ENCODE data around the gene CTR9. TPM values are rescaled to one million over a fixed set of nuclear protein-coding genes. Genes with fewer than 3 reads are reported as not detected.

Gene CTR9
- total and polyA plus RNA-seq, 9 of the 15 experiments (the other 6 are each of a cell fraction or from before 2014, with no cell fraction given) = 25.4 to 79.3 (median 47.3) TPM

GRCh38 chr11:10808553-10809372 is 57.7 kb downstream of the CTR9 start, which contains the start of gene EIF4G2 (continued):
- TF ChIP-seq FIP1L1 (IDR thresholded peaks at IDR 0.05; ENCODE audit: low read depth, low read length, poor library complexity, severe bottlenecking) (peak; percentile 11), CBX8 (IDR thresholded peaks at IDR 0.05; ENCODE audit: borderline replicate concordance, extremely low read depth, low read depth, low read length, poor library complexity, severe bottlenecking) (no peak), ZNF133 (CRISPR knock-in tag; IDR thresholded peaks at IDR 0.05) (no peak), ZBTB7A (IDR thresholded peaks at IDR 0.05; ENCODE audit: borderline replicate concordance, control insufficient read depth, low read depth, low read length) (no peak), MCM5 (IDR thresholded peaks at IDR 0.05; ENCODE audit: low read depth) (no peak), BCLAF1 (IDR thresholded peaks at IDR 0.05; ENCODE audit: borderline replicate concordance in 1 of 2, control insufficient read depth in 1 of 2, low read depth in 2 of 2, low read length in 1 of 2) (0 out of 4 replicates have a peak, but pooled peaks of 1 of the 2 experiments have one; percentile 69), POLR3A (IDR thresholded peaks at IDR 0.05; ENCODE audit: borderline replicate concordance, extremely low read depth, insufficient read depth, insufficient read length) (no peak), L3MBTL2 (IDR thresholded peaks at IDR 0.05) (no peak; the same call in none of the 2 replicates), ZNF436 (CRISPR knock-in tag; IDR thresholded peaks at IDR 0.05) (0 out of 2 replicates have a peak, but pooled peaks have one; percentile 43), NRF1 (conservative IDR thresholded peaks at IDR 0.05 in 1 of 2, IDR thresholded peaks at IDR 0.05 in 1 of 2) (peak; percentile 90 to 92), HMG20B (CRISPR knock-in tag; IDR thresholded peaks at IDR 0.05) (no peak), FOSL1 (tag; conservative IDR thresholded peaks at IDR 0.05) (peak; percentile 48; the same call in 1 of the 2 replicates), CBFB (CRISPR knock-in tag; IDR thresholded peaks at IDR 0.05) (peak; percentile 77; the same call in 1 of the 2 replicates), GTF2B (IDR thresholded peaks at IDR 0.05; ENCODE audit: extremely low read depth, insufficient read length) (peak; percentile 95), ZNF668 (CRISPR knock-in tag; IDR thresholded peaks at IDR 0.05) (no peak)
- TF ChIP-seq, protein P1, sequence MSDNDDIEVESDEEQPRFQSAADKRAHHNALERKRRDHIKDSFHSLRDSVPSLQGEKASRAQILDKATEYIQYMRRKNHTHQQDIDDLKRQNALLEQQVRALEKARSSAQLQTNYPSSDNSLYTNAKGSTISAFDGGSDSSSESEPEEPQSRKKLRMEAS (CRISPR knock-in tag; IDR thresholded peaks at IDR 0.05) = peak; percentile 70
- TF ChIP-seq, protein P2, sequence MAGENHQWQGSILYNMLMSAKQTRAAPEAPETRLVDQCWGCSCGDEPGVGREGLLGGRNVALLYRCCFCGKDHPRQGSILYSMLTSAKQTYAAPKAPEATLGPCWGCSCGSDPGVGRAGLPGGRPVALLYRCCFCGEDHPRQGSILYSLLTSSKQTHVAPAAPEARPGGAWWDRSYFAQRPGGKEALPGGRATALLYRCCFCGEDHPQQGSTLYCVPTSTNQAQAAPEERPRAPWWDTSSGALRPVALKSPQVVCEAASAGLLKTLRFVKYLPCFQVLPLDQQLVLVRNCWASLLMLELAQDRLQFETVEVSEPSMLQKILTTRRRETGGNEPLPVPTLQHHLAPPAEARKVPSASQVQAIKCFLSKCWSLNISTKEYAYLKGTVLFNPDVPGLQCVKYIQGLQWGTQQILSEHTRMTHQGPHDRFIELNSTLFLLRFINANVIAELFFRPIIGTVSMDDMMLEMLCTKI (IDR thresholded peaks at IDR 0.05; ENCODE audit: partially characterized antibody) = no peak
- TF ChIP-seq, protein P3, sequence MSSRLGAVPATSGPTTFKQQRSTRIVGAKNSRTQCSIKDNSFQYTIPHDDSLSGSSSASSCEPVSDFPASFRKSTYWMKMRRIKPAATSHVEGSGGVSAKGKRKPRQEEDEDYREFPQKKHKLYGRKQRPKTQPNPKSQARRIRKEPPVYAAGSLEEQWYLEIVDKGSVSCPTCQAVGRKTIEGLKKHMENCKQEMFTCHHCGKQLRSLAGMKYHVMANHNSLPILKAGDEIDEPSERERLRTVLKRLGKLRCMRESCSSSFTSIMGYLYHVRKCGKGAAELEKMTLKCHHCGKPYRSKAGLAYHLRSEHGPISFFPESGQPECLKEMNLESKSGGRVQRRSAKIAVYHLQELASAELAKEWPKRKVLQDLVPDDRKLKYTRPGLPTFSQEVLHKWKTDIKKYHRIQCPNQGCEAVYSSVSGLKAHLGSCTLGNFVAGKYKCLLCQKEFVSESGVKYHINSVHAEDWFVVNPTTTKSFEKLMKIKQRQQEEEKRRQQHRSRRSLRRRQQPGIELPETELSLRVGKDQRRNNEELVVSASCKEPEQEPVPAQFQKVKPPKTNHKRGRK (tag; IDR thresholded peaks at IDR 0.05) = no peak
